GM19463 (cell line): ENCODE results near the gene EPHA3.

Source experiments
- ATAC-seq: cut with Tn5 transposase; IDR thresholded peaks from one replicate; pipeline ENCODE4 v1.9.1; 2021; ENCODE audit warnings: mild to moderate bottlenecking, moderate library complexity; ENCODE audit not compliant: unreplicated experiment

EPHA3 gene

DNA sequence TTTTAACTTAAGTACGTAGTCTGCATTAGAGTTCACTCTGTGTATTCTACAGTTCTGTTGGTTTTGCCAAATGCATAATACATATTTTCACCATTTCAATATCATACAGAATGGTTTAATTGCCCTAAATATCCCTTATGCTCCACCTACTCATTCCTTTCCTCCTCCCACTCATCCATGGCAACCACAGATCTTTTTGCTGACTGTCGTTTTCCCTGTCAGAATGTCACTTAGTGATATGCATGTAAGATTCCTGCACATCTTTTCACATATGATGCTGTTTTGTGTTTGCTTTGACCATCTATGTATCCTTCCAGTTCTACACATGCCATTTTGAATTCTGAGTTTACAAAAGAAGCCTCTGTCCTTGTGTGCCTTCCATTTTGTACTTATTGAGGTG lies 36.7 kb downstream of the EPHA3 start:
- ATAC-seq, result no peak

DNA sequence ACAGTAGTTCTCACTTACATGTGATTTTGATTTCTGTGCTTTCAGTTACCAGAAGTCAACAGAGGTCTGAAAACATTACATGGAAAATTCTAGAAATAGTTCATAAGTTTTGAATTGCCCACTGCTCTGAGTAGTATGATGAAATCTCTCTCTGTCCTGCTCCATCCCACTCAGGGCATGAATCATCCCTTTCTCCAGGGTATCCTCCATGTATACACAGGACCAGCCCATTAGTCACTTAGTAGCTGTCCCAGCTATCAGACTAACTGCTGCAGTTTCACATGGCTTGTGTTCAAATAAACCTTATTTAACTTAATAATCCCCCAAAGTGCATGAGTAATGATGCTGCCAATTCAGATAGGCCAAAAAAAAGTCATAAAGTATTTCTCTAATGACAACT lies 38.6 kb downstream of the EPHA3 start:
- ATAC-seq, result no peak

DNA sequence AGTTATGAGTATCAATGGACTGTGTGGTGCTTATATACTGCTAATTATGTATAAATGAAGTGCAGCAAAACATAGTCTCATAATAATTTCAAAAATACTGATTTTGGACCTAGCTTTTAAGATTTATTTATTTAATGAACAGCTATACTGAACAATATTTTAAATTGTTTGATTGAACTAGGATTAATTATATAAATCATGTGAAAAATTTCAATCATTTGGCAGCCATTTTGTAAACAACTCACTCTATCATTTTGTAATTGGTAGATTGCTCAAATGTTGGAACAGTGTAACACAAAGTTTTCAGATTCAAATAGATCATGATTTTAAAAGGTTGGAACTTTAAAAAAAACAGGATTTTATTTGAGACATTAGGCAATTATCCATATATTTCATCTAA lies 47.0 kb downstream of the EPHA3 start:
- ATAC-seq, result no peak

DNA sequence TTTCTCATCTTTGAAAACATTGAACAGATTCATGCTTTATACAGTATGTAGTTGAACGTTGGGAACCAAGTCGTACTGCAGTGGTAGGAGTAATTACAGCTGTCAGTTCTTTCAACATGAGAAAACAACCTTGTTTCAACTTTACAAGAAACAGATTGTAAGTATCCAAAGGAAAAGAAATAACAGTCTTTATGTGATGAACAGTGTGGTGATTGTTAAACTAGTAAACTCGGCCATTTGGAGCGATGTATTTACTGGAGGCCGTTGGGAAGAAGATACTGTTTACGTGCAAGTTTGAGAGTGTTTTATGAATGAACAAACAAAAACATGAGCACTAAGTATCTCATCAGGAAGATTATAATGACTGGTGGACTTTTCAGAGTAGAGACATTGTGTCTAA lies 48.4 kb downstream of the EPHA3 start:
- ATAC-seq, result no peak

DNA sequence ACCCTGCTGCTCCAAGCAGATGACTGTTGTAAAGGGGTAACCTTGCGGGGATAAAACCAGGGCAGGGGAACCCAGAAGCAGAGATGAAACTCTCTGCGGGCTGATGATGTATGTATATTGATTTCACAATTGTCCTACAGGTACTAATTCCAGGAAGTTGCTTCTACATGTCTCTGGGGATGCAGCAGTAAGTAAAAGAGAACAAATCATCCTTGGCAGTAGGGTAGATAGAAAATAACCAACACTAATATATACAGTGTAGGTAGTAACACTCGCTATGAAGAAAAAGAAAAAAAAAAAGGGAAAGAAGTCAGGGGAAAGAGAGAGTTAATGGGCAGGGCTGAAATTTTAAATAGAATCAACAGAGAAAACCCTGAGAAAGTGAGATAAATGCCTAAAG lies 50.2 kb downstream of the EPHA3 start:
- no peak for ATAC-seq

DNA sequence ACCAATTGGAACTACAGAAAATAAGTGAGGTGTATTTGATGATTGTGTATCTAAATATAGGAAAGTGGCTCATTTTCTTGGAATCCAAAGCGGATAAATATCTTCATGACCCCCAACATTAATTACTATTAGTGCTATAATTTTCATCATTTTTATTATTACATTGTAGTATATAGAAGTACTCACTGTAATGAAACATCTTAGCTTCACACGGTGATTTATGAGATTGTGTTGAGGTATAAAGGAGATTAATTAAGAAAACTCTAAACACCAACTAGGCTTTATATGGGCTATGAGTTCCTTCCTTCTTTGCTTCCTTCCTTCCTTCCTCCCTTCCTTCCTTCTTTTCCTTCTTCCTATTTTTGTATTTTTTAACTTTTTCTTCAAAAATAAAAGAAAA lies 52.2 kb downstream of the EPHA3 start:
- ATAC-seq, result no peak

DNA sequence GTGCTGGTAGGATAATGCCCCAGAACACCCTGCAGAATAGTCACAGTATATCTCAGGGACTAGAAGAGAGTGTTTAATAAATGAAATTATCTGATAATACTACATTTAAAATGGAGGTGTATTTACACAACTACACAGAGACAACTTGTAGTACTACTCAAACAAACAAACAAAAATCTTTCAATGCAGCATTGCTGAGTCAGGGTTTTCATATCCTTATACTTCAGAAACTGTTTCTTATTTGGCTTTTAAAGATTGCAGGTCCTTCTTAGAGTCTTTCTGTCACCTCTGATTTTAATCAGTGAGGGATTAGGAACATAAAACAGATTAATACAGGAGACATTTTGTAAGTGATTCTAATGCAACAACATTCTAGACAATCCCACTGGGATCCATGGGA lies 57.4 kb downstream of the EPHA3 start:
- ATAC-seq, result no peak

DNA sequence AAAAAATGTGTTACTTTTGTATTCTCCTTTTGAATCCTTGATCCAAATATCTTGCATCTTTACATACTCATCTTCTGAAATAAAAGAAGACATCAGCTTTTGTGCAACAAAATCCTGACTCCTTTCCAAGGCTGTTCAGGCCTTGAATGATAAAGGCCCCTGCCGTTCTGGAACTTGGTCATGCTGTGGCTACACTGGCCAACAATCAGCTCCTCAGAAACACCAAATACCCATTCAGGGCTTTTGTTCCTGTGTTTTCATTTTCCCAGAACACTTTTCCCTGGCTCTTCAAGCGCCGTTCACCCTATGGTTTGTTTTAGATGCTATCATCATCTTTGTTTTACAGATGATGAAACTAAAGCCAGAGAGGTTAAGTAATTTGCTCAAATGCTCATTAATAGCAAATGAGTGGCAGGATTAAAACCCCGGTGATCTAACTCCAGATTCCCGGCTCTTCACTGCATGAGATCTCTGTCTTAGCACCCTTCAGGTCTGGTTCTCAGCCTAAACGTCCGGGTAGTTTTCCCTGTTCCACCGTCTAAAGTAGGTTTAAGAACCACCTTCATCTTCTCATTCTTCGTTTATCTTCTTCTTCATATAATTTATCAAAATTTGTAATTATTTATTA lies 58.3 kb downstream of the EPHA3 start:
- ATAC-seq, result no peak

DNA sequence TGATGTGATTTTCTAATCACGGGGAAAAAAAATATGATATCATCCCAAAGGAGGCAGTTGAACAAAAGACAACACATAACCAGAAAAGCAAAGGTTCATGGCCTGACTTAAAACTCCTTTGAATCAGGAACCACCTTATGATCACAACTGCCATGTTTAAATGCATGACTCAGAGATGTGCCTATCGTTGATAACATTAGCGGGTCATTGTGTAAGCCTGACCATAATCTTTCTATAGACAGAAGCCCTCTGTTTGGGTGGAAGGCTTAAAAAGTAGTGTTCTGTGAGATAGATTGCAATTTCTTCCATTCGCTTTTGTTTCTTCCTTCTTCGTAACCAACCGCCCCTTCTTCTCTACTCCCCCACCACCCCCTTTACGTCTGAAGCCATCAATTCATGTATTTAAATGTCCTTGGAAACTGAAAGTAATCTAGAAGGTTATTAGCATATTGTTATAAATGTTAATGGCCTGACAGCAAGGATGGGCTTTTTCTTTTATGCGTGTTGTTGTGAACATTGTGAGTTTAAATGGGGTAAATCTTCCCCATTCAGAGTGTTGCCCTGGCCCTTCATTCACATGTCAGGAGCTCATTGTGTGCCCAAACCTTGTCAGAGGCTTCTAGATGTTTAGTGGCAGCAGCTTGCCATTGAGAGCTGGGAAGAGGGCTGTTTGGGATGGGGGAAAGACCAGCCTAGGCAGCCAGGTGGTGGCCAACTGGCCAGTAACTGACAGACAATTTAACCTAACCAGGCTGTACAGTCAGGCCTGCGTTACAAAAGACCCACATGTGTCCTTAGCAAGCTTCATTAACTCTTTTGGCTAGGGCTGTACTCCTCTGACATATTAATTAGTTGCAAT lies 64.5 kb downstream of the EPHA3 start:
- ATAC-seq, result no peak

DNA sequence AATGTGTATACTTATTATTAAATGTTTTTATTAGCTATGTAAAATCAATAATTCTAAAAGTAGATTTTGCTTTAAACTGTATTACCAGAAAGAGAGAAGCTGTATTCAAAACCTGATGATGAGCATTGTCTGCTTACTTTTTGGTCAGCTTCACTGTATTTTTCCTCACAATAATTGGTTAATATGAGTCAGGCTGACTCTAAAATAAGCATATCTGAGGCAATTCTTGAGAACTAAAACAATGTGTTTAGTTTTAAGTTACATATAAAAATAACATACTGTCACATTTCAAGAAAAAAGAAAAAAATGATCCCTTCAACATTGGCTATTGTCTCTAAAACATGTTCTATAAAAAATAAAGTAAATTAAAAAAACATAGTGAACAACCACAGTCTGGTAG lies 66.1 kb downstream of the EPHA3 start:
- no peak for ATAC-seq

DNA sequence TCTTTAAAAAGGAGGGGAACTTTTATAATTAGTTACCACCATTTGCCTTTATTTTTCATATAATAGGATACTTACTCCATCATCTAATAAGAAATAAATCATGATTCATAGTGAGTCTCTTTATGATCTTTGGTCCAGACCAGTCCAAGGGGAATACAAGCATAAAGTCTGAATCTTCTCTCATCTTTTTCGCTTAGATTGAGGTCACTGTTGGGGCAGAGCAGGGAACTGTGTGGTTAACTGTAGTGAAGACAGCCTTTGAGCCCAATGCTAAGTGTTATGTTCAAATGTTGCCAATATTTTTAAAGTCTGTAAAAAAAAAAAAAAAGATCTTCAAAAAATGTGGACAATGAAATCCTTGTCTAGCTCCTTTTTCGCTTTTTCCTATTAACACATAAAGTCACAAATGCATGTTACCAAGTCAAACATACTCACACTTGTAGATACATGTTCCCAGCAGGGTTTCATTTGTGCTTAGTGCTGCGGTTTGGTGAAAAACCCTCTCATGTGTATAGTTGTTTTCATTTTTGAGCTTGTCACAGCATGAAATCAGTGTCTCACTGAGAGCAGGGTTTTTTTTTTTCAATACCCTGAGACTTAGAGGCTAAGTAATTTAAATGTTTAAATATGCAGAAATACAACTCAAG lies 72.1 kb downstream of the EPHA3 start:
- peak; percentile 68 for ATAC-seq

DNA sequence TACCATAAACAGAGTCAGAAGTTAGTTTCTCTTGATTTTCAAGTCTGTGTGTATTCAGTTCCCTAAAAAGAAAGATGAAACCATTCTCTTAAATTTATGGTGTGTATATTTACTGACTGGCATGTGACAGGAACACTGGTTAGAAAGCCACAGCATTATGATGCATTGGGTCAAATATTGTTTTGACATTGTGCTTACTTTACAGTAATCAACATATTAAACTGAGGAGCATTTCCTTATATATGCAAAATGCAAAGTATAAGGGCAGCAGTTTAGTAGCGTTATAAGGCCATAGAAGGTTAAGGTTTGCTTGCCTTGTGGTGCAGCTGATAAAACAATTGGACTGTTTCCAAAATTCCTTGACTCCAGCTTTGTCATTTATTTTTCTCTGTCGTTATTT lies 72.9 kb downstream of the EPHA3 start:
- ATAC-seq, result no peak

DNA sequence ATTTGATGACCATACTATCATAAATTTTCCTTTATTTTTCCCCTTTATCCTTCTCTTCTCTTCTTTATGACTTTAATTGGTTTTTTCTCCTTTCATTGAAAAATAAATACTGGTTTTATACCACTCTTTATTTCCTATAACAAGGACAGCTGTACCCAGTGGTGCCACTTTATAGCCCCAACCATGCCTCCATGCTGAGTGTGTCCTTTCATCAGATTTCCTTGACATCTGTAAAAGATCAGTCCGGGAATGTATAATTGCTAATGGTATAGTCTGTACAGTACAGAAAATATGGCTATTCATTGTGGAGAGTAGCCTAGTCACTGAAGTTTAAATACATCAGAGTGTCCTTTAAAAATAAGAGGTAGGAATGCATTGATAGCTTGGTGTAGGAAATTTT lies 74.6 kb downstream of the EPHA3 start:
- ATAC-seq, result no peak

DNA sequence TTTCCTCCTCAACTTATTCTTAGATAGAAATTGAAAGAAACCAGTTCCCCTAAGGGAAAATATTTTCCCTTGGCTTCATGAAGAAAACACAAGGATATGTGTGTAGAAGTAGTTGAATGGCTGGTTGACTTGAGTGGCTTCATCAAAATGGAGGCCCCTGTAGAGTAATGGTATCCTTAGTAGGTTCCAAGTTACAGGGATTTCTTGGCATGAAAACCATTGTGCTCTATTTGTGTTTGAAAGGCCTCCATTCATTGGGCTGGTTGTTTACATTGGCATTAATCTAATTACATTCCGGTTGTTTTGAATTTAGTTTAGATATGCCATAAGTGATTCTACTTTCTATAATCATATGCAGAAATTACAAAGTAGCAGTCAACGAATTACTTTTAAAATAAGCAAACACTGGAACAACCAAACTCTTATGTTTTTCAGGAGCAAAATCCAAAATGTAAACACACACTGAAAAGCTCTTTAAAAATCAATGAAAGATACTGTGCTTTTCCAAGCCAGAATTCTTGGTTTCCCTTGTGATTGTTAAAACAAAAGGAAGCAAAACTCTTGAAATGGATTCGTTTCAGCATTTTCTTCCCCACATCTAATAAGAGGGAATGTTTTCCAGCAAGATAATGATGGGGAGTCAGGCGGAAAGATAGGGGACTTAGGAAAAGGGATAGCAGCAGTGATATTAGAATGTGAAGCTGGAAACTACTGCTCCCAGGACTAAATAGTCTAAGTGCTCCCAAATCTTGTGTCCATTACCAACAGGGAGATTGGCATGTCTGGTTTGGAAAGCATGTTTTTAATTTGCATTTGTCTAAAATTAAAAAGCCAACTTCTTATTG lies 77.0 kb downstream of the EPHA3 start:
- ATAC-seq, result no peak

DNA sequence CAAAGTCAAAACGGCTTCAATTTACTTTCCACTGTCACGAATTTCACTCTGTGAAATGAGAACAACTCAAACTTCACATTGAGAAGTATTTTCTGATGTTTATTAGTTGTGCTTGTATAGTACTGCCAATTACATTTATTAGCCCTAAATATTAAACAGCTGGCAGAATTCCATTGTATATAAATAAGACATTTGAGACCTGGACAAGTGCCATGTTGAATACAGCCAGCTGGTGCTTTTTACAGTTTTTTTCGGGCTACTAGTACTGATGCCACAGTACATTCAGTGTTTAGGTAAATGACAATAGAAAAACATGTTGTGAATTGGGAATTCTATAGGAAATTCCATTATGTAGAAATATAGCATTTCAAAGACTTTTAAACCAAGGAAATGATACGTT lies 79.0 kb downstream of the EPHA3 start:
- ATAC-seq, result no peak

DNA sequence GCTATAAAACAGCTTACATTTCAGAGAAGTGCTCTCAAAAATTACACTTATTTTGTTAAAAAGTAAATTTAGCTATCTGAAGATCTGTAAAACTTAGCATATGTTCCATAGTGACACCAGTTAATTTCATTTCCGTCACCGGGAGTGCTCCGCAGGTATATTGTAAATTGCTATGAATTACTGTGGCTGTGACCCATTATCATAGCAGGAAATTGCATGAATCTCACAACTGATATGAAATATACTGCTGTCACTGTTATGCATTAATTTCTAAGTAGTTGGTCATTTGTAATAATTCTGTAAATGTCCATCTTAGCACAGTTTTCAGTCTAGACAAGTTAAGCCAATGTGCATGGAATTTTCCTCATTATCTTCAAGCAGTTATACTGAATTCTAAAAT lies 91.2 kb downstream of the EPHA3 start:
- ATAC-seq, result no peak

DNA sequence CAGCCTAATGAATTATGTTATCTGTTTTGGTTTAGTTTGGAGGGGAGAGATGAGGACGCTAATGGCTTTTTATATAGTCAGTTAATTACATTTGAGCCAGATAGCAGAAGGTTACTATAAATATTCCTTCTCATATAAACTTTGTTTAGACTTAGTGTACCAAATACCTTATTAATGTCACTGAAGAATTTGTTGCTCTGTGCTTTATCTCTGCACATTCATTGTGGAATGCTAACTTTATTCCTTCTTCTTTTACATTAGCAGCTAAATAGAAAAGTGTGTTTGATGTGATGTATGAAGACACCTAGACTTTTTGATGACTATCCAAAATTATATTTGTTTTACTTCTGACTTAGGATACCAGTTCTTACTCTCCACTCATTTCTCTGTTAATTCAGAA lies 105.2 kb downstream of the EPHA3 start:
- ATAC-seq, result no peak

DNA sequence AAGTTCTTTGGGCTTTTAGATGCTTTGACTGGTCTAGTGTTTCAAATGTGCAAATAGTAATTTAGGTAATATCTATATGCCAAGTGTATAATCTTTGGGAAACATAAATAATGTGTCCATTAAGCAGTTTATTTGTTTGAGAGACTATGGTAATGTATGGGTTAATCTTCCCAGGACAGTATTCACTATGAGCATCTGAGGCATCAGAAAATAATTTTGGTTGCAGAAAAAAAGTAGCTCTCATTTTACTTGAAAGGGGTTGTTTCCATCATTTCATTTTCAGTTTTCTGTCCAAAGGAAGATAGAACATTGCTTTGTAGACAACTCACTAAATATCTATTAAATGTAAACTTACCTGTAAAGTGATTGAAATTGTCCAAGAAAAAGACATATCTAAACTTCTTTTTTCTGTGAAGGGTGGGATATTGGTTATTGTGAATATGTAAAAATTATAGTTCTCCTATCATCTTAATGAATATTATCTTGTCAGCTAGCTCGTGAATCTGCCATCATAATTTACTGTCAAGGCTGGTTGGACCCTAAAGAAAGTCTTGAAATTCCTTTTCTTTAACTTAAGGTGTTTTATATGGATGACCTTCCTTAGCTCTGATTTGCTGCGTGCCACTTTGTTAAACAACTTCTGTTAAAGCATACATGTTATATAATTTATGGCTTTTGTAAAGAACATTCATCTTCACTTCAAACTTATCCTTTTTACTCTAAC lies 108.8 kb downstream of the EPHA3 start:
- no peak for ATAC-seq

DNA sequence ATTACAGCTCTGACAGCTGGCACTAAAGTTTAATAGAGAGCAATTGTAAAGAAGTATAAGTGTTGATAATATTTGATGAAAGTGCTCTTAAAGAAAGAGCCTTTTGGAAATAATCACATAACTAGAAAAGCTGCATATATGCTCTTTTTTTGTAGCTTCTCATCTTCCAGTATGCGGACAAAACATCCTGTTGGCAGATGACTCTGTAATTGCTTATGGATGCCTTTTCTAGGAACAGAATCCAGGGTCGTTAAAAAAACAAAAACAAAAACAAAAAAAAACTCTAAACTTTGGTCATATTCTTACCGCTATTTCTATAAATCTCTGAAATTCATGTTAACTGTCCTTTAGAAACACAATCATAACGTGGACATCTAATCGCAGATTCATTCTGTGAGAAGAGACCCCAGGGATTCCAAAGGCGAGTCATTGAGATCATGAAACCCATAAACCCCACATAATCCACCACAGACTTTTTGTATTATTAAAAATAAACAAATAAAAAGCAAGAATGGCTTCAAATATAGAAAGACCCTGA lies 109.8 kb downstream of the EPHA3 start:
- ATAC-seq, result no peak

DNA sequence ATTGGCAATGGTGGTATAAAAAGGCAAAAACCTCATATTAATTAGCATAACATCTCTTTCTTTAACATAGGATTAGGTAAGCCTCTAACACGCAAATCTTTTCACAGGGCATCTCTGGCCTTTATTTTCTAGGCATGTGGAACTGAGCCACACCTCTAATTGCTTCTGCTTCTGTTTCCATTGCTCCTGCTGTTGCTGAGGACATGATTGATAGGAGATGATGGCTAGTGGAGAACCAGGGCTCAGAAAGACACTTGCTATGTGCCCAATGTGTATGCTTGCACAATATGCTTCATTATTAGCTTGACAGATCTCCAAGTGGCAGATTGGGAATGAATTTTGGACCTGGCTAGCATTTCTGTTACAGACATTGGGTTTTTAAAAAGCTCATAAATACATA lies 114.5 kb downstream of the EPHA3 start:
- ATAC-seq, result no peak
